ENCODE results near the gene WFDC1. TPM values are rescaled to one million over a fixed set of nuclear protein-coding genes. Genes with fewer than 3 reads are reported as not detected.

WFDC1 gene
- total RNA-seq, 1 experiment from 2014 or later = not detected

DNA sequence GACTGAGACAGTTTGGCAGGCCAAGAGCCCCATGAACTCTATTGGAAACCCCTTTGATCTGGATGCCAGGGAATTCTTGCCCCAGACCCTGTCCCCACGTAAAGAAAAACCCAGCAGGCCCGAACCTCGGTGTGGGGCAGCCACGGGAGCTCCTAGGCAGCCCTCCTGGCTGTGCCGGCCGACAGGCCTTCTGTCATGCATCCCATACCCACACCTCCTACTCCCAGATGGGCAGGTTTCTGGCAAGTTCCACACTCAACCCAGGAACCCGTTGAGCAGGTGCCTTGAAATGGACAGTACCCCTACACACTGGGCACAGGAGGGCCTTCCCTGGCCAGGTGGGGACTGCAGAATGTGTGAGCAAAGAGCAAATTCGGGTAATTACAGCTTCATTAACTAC is 50.1 kb downstream of the WFDC1 start:
- Histone ChIP-seq H3K4me1 (peaks cover 8% of the 10 kb centered on the region), H3K4me3 (ENCODE audit: low read depth, low read length) (no peak overlapping the region), H3K36me3 (ENCODE audit: control insufficient read depth, insufficient read depth, low read length) (no peaks in the 10 kb centered on the region), H3K9me3 (no peaks in the 10 kb centered on the region), H3K27me3 (replicated peaks; ENCODE audit: control insufficient read depth, insufficient read depth, low read length) (no peaks in the 10 kb centered on the region)
- no peaks in the 10 kb centered on the region for H3K27me3 Mint-ChIP-seq (ENCODE audit: insufficient read depth, unreplicated experiment)
- BruUV-seq (replicated peaks) = no TSS peak
- intact Hi-C loops (cut with micrococcal nuclease; ENCODE audit: unreplicated experiment) = no loop called here
- CTCF ChIA-PET = no interaction called here
- no peak overlapping the region for H3K27ac Mint-ChIP-seq (ENCODE audit: unreplicated experiment)
- TF ChIP-seq CTCF (IDR thresholded peaks at IDR 0.05; ENCODE audit: insufficient read depth in 1 of 2, low read depth in 1 of 2, low read length in 1 of 2, severe bottlenecking in 1 of 2, unreplicated experiment in 1 of 2) = no peak
- no peaks in the 10 kb centered on the region for H3K36me3 Mint-ChIP-seq (ENCODE audit: insufficient read depth, unreplicated experiment)
- no peaks in the 10 kb centered on the region for H3K9me3 Mint-ChIP-seq (ENCODE audit: unreplicated experiment)
- POLR2A ChIA-PET = no interaction called here
- no peak overlapping the region for H3K4me3 Mint-ChIP-seq (ENCODE audit: unreplicated experiment)
- peaks cover 13% of the 10 kb centered on the region for H3K4me1 Mint-ChIP-seq (ENCODE audit: low read depth, unreplicated experiment)
- no peak for DNase-seq

- Mint-ChIP-seq H3K36me3 (ENCODE audit: insufficient read depth, unreplicated experiment) (no peaks in the 10 kb centered on the region), H3K27ac (ENCODE audit: unreplicated experiment) (no peak overlapping the region), H3K27me3 (ENCODE audit: insufficient read depth, unreplicated experiment) (no peaks in the 10 kb centered on the region), H3K9me3 (ENCODE audit: unreplicated experiment) (no peaks in the 10 kb centered on the region), H3K4me3 (ENCODE audit: unreplicated experiment) (no peak overlapping the region), H3K4me1 (ENCODE audit: low read depth, unreplicated experiment) (peaks cover 11% of the 10 kb centered on the region)
- DNase-seq = no peak
- Histone ChIP-seq H3K4me1 (no peaks in the 10 kb centered on the region), H3K9me3 (no peaks in the 10 kb centered on the region), H3K36me3 (ENCODE audit: control insufficient read depth, insufficient read depth, low read length) (no peaks in the 10 kb centered on the region), H3K4me3 (ENCODE audit: low read depth, low read length) (no peak overlapping the region), H3K27me3 (replicated peaks; ENCODE audit: control insufficient read depth, insufficient read depth, low read length) (no peaks in the 10 kb centered on the region)
- ChIA-PET POLR2A (no interaction called here), CTCF (no interaction called here)
- no peak for TF ChIP-seq CTCF (IDR thresholded peaks at IDR 0.05; ENCODE audit: insufficient read depth in 1 of 2, low read depth in 1 of 2, low read length in 1 of 2, severe bottlenecking in 1 of 2, unreplicated experiment in 1 of 2)
- intact Hi-C loops (cut with micrococcal nuclease; ENCODE audit: unreplicated experiment) = no loop called here
- BruUV-seq (replicated peaks) = no TSS peak
Observed at GRCh38 chr16:84347161-84347560, 52.5 kb downstream of the WFDC1 start.

DNA sequence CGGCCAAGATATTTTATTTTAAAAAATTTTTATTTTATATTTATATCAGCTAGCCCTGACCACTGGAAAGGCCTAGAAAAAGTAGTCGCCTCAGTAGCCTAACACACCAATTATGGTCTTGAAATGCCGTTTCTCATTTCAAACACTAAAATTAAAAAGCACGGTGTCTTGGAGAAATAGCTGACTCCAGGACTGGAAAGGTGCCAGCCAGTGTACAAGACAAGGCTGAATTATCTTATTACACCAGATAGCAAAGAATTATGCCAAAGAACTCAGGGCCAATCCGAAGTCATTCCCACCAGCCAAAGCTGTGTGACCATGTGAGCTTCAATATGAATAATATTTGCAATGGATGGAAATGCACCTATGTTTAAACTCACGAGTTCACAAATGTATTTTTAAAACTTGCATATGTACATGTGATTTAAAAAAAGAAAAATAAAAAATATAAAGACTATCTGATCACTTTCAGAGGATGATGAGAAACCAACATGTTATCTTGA is 53.8 kb downstream of the WFDC1 start:
- Histone ChIP-seq H3K4me3 (ENCODE audit: low read depth, low read length) (no peak overlapping the region), H3K27me3 (replicated peaks; ENCODE audit: control insufficient read depth, insufficient read depth, low read length) (no peaks in the 10 kb centered on the region), H3K4me1 (no peaks in the 10 kb centered on the region), H3K9me3 (no peaks in the 10 kb centered on the region), H3K36me3 (ENCODE audit: control insufficient read depth, insufficient read depth, low read length) (no peaks in the 10 kb centered on the region)
- no peaks in the 10 kb centered on the region for H3K27me3 Mint-ChIP-seq (ENCODE audit: insufficient read depth, unreplicated experiment)
- ChIA-PET CTCF (no interaction called here), POLR2A (no interaction called here)
- H3K4me1 Mint-ChIP-seq (ENCODE audit: low read depth, unreplicated experiment) = peaks cover 11% of the 10 kb centered on the region
- no peaks in the 10 kb centered on the region for H3K36me3 Mint-ChIP-seq (ENCODE audit: insufficient read depth, unreplicated experiment)
- BruUV-seq (replicated peaks) = no TSS peak
- no peak for TF ChIP-seq CTCF (IDR thresholded peaks at IDR 0.05; ENCODE audit: insufficient read depth in 1 of 2, low read depth in 1 of 2, low read length in 1 of 2, severe bottlenecking in 1 of 2, unreplicated experiment in 1 of 2)
- DNase-seq = no peak
- no peak overlapping the region for H3K27ac Mint-ChIP-seq (ENCODE audit: unreplicated experiment)
- no peaks in the 10 kb centered on the region for H3K9me3 Mint-ChIP-seq (ENCODE audit: unreplicated experiment)
- H3K4me3 Mint-ChIP-seq (ENCODE audit: unreplicated experiment) = no peak overlapping the region
- intact Hi-C loops (cut with micrococcal nuclease; ENCODE audit: unreplicated experiment) = no loop called here

Data from Caco-2 (cell line).